Osteoblast (primary cell): Measurements from ENCODE around the gene RANGRF. TPM values are rescaled to one million over a fixed set of nuclear protein-coding genes. Genes with fewer than 3 reads are reported as not detected.

ENCODE experiments used
- DNase-seq: peaks from one replicate; pipeline ENCODE4 v3.0.0; 2011; ENCODE audit warnings: low spot score, mixed read lengths; ENCODE audit not compliant: insufficient read length; ENCODE audit errors: missing footprints
- H2AFZ ChIP-seq: 2 replicates; pipeline ENCODE4 v1.6.0; 2011; ENCODE audit warnings: mild to moderate bottlenecking, low read length
- H3K27ac ChIP-seq: 2 replicates; pipeline ENCODE4 v1.5.1; 2011; ENCODE audit warnings: mild to moderate bottlenecking, low read depth, low read length, moderate library complexity
- H3K27me3 ChIP-seq: 2 replicates; pipeline ENCODE4 v1.6.0; 2012; ENCODE audit warnings: mild to moderate bottlenecking, control low read depth, inconsistent platforms, low read length, moderate library complexity; ENCODE audit not compliant: insufficient read depth
- H3K36me3 ChIP-seq: 2 replicates; pipeline ENCODE4 v1.5.1; 2011; ENCODE audit warnings: mild to moderate bottlenecking, low read length, control low read depth, moderate library complexity; ENCODE audit not compliant: insufficient read depth
- H3K4me1 ChIP-seq: 2 replicates; pipeline ENCODE4 v1.5.1; 2011; ENCODE audit warnings: mild to moderate bottlenecking, low read length, control low read depth, moderate library complexity; ENCODE audit not compliant: insufficient read depth
- H3K4me2 ChIP-seq: 2 replicates; pipeline ENCODE4 v1.6.0; 2011; ENCODE audit warnings: mild to moderate bottlenecking, low read length; ENCODE audit not compliant: insufficient read depth
- H3K4me3 ChIP-seq: fragments of 200-600 bp; sonication (generic); 3 replicates; pipeline ENCODE4 v1.5.1; 2012; ENCODE audit warnings: mild to moderate bottlenecking, low read length, inconsistent platforms; ENCODE audit not compliant: insufficient read depth
- H3K79me2 ChIP-seq: 2 replicates; pipeline ENCODE4 v1.6.0; 2012; ENCODE audit warnings: mild to moderate bottlenecking, low read length, control low read depth, inconsistent platforms; ENCODE audit not compliant: insufficient read depth
- H3K9me3 ChIP-seq: 2 replicates; pipeline ENCODE4 v1.5.1; 2011; ENCODE audit warnings: low read depth, low read length, control low read depth
- H4K20me1 ChIP-seq: 2 replicates; pipeline ENCODE4 v1.6.0; 2012; ENCODE audit warnings: mild to moderate bottlenecking, low read length, control low read depth; ENCODE audit not compliant: insufficient read depth
- total RNA-seq: library from RNA; depleted of rRNA; stranded (reverse); fragments of >200 nt; gene quantifications from 2 replicates; pipeline ENCODE4 v1.2.3, GENCODE V29; 2012
- TF ChIP-seq, protein P1 (sequence below): IDR thresholded peaks from 2 replicates; pipeline ENCODE4 v1.5.1; 2011; ENCODE audit warnings: mild to moderate bottlenecking, low read depth, low read length, moderate library complexity; ENCODE audit errors: extremely low read depth

The RANGRF gene
- total RNA-seq, 1 donor, result 8.3 TPM

DNA sequence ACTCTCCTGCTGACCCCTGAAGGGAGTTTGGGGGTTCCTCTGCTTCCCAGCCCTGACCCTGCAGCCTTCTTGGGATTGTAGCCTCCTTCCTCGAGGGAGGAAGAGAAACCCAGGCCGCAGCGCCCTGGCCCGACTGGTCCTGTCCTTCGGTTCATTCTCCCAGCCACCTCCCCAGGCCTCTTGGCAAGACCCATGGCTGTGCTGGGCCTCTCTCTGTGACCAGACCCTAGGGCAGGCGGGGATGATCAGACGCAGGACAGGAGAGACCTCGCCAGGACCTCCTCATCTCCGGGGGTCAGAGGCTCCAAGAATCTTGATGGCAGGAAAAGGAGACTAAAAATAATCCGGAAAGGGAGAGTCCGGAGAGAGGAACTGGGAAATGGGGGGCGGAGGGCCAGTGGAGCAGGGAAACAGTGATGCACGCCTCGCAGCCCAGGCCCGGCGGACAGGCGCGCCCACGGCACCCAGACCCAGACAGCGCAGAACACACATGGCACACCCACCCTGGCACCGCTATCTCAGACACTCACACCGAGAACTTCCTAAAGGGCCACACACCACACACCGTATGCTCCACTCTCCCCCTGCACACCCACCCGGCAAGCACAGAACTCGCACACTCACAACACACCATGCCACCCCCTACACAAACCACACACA lies 22.8 kb downstream of the RANGRF start:
- Histone ChIP-seq H3K4me1 (no peaks in the 10 kb centered on the region), H3K27ac (no peak overlapping the region), H3K27me3 (peaks cover 52% of the 10 kb centered on the region), H2AFZ (no peak overlapping the region), H3K9me3 (no peaks in the 10 kb centered on the region), H3K4me2 (no peak overlapping the region), H3K79me2 (no peaks in the 10 kb centered on the region), H3K4me3 (no peak overlapping the region), H4K20me1 (no peaks in the 10 kb centered on the region), H3K36me3 (no peaks in the 10 kb centered on the region)
- peak; percentile 72 for DNase-seq
- TF ChIP-seq, protein P1, sequence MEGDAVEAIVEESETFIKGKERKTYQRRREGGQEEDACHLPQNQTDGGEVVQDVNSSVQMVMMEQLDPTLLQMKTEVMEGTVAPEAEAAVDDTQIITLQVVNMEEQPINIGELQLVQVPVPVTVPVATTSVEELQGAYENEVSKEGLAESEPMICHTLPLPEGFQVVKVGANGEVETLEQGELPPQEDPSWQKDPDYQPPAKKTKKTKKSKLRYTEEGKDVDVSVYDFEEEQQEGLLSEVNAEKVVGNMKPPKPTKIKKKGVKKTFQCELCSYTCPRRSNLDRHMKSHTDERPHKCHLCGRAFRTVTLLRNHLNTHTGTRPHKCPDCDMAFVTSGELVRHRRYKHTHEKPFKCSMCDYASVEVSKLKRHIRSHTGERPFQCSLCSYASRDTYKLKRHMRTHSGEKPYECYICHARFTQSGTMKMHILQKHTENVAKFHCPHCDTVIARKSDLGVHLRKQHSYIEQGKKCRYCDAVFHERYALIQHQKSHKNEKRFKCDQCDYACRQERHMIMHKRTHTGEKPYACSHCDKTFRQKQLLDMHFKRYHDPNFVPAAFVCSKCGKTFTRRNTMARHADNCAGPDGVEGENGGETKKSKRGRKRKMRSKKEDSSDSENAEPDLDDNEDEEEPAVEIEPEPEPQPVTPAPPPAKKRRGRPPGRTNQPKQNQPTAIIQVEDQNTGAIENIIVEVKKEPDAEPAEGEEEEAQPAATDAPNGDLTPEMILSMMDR, result no peak

DNA sequence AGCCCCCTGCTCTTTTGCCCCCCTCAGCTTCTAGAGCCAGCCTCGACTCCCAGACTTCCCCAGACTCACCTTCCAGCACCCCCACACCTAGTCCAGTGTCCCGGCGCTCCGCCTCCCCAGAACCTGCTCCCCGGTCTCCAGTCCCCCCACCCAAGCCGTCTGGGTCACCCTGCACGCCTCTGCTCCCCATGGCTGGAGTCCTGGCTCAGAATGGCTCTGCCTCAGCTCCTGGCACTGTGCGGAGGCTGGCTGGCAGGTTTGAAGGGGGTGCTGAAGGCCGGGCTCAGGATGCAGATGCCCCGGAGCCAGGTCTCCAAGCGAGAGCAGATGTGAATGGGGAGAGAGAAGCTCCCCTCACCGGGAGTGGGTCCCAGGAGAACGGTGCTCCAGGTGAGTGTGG lies 23.8 kb downstream of the RANGRF start:
- DNase-seq, result peak; percentile 23
- Histone ChIP-seq H2AFZ (no peak overlapping the region), H3K4me1 (no peaks in the 10 kb centered on the region), H3K27ac (no peak overlapping the region), H3K4me2 (no peak overlapping the region), H3K9me3 (no peaks in the 10 kb centered on the region), H3K4me3 (no peak overlapping the region), H4K20me1 (no peaks in the 10 kb centered on the region), H3K79me2 (no peaks in the 10 kb centered on the region), H3K36me3 (no peaks in the 10 kb centered on the region), H3K27me3 (peaks cover 61% of the 10 kb centered on the region)
- TF ChIP-seq, protein P1, result no peak

DNA sequence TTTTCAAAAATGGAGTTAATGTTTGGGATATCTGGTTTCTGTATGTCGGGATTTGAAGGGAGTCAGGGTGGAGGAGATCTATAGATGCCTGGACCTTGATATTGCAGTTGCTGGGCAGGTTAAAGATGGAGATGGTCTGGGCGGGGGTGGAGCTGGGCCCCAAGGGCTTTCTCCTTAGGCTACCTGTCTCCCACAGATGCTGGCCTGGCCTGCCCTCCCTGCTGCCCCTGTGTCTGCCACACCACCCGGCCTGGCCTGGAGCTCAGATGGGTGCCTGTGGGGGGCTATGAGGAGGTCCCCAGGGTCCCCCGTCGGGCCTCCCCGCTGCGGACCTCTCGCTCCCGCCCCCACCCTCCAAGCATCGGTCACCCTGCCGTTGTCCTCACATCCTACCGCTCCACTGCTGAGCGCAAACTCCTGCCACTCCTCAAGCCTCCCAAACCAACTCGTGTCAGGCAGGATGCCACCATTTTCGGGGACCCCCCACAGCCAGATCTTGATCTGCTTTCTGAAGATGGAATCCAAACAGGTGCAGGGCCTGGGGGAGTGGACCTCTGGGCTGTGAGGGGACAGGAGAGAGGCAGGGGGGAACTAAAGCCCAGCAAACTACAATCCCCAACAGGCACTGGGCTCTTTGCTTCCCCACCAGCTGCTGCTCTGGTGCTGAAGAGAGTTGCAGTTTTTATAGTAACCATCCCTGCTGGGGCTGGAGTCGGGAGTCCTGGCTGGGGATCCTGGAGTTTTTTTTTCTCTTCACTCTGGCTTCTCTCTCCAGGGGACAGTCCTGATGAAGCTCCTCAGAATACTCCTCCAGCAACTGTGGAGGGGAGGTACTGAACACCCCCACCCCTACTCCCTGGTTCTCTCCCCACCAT lies 24.5 kb downstream of the RANGRF start:
- Histone ChIP-seq H3K4me1 (no peaks in the 10 kb centered on the region), H3K27me3 (peaks cover 65% of the 10 kb centered on the region), H3K27ac (no peak overlapping the region), H4K20me1 (no peaks in the 10 kb centered on the region), H3K36me3 (no peaks in the 10 kb centered on the region), H3K4me3 (no peak overlapping the region), H3K4me2 (no peak overlapping the region), H2AFZ (no peak overlapping the region), H3K9me3 (no peaks in the 10 kb centered on the region), H3K79me2 (no peaks in the 10 kb centered on the region)
- DNase-seq, result peak; percentile 62
- TF ChIP-seq, protein P1, result no peak
